Heart left ventricle (tissue), 13 donors: ENCODE results near the gene NSG1.

Experiments
- CTCF ChIP-seq, 12 donors: fragments of 200-600 bp; sonication (generic) in 4 of 12; IDR thresholded peaks; one replicate each; pipeline versions ENCODE4 v1.5.0 to v1.8.0; 2018 to 2022; ENCODE audit warnings: antibody characterized with exemption in 12 of 12, mild to moderate bottlenecking in 5 of 12
- POLR2A ChIP-seq, 2 donors: fragments of 450-650 bp; IDR thresholded peaks; one replicate each; pipeline ENCODE4 v1.6.1; 2017; ENCODE audit warnings: antibody characterized with exemption in 2 of 2, mild to moderate bottlenecking in 2 of 2, moderate library complexity in 2 of 2
- donor health status: ischemic (EF 13 %, LVEDD 7.1; RV severe dilation, severe dysfunction).
- donor health status: DM: no; HTN: yes; CAD: no.
- donor health status: DM: no; HTN: no; CAD: no.
- donor health status: ischemic (EF 25% LVEDD 6.9; RV normal size, moderate dysfunction).
- donor health status: ischemic (EF 25% LVEDD 5.7; RV mildly dilated, moderate dysfunction).
- donor health status: ischemic (EF 35%, LVEDD 5.7; RV mildly dilated, moderate dysfunction).
- donor health status: nonischemic (EF 11% LVEDD 7.7; RV severe dilation, severe dysfunction).
- donor health status: DM: yes; HTN: yes; CAD: no.
- donor health status: PGD.
- donor health status: ischemic (EF 29% LVEDD 5.4; RV normal size, mild dysfunction).
- donor health status: nonischemic (EF 23%, LVEDD 6.1; RV moderate dilation, normal function).

GRCh38 chr4:4425696-4426095 is 38.8 kb downstream of the NSG1 start:
- no peak for TF ChIP-seq CTCF (IDR thresholded peaks at IDR 0.05)
- no peak for TF ChIP-seq POLR2A (IDR thresholded peaks at IDR 0.05)
